Stimulated activated CD4-positive, alpha-beta T cell treated with anti-CD3 and anti-CD28 coated beads, TNF-alpha, amount 100 ng/mL, for 1 hour (primary cell): ENCODE results near the gene EEFSEC.

ENCODE experiments used
- DNase-seq, 3 donors: peaks; one replicate each; pipeline ENCODE4 v3.0.0-alpha.2; 2020; ENCODE audit warnings: low read depth in 3 of 3, low spot score in 1 of 3

EEFSEC gene

GRCh38 chr3:128313071-128313725, 159.9 kb downstream of the EEFSEC start:
- DNase-seq: no peak

DNA sequence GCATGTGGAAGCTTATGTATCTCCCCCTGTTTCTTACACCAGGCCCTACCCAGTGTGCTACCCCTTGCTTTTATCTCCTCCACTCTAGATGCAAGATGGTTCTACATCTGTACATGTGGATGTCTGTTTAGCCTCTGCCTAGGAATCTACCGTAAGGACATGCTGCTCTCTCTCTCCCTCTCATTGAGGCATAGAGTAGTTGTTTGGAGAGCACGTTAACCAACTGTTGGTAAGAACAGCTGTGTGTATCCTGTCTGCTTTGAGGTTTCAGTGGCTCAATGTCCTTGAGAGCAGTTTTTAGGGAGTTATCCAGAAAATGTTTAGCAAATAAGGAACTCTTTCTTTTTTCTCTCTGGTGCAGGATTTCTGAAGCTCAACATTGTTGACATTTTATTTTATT, 160.7 kb downstream of the EEFSEC start:
- no peak for DNase-seq

GRCh38 chr3:128315313-128315712, 162.0 kb downstream of the EEFSEC start:
- no peak for DNase-seq

- DNase-seq: peak; percentile 14 to 44 (median 38)
These were observed 163.2 kb downstream of the EEFSEC start for GRCh38 chr3:128316481-128316891.

DNA sequence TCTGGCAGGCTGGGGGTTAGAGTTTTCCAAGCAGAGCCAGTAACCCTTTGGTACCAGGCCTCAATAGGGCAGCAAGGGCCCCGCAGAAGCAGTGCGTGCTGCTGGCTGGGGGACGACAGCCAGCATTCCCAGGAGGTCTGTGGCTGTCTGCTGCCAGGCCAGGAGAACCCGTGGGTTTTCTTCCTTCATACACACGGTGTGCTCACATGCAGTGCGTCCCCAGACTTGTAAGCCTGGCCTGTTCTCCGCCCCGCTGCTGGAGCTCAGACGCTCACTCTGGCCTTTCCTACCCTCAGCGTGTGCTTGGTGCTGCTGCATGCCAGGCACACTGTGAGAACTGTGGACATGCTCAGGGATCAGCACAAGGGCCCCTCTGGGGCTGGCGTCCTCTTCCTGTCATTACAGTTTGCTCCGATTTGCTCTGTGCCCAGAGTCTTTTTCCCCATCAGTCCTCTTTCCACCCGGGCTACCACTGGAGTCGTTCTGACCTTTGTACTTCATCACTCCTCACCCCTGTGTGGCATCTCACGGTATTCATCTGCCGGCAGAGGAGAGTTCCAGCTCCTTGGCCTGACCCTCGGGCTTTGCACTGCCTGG, 163.9 kb downstream of the EEFSEC start:
- no peak for DNase-seq

DNA sequence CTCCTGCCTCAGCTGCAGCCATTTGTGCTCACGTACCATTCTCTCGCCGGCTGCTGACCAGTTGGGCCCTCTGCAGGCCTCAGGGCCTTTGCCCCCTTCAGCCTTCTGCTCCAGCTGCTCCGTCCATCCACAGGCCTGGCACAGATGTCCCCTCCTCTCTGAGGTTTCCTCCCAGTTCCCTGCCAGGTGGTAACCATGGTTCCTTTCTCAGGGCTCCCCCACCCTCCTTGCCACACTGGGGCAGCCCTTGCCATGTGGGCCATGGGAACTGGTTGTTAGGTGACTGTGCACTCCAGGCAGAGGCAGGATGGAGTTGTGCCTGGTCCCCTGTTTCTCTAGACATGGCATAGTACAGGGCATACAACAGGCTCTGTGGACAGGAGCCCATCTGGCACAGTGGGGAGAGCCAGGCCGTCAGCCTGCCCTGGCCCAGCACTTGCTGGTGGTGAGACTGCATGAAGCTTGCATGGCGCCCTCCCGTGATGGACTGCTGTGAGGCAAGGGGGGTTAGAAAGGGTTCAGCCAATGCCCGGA, 164.5 kb downstream of the EEFSEC start:
- DNase-seq: no peak

GRCh38 chr3:128318275-128318941, 165.1 kb downstream of the EEFSEC start:
- DNase-seq: no peak

GRCh38 chr3:128319107-128319506, 165.8 kb downstream of the EEFSEC start:
- no peak for DNase-seq

GRCh38 chr3:128319741-128320141, 166.5 kb downstream of the EEFSEC start:
- no peak for DNase-seq

DNA sequence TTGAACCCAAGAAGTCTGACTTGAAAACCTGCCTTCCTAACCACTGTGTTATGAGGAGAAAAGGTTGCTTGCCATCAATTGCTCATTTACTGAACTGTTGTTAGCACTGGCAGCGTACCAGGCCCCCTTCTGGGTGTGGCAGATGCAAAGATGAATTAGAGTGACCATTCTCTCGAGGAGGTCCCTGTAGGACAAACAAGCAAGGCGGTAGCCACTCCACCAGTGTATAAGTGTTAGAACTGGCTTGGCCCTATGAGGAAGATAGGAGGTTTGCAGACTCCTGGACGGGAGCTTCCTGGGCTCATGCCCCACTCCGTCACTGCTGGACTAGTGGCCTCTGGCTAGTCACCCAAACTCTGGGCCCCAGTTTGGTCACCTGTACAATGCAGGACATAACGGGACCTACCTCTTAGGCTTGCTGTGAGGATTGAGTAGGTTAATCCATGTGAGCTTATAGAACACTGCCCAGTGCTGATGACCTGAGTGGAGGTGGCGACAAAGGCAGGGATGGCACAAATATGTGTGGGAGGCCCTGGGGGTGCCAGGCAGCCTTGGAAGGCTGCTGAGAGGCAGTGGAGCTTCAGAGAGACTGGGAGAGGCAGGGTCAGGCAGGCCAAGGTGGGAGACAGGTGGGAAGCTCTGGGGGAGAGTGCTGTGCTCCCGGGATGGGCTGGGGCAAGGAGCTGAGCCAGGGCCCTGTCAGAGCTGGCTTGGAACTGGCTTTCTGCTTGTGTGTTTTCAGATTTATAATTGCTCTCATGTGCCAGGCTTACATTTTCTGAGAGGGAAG, 167.5 kb downstream of the EEFSEC start:
- no peak for DNase-seq

GRCh38 chr3:128321418-128321817, 168.1 kb downstream of the EEFSEC start:
- DNase-seq: no peak

DNA sequence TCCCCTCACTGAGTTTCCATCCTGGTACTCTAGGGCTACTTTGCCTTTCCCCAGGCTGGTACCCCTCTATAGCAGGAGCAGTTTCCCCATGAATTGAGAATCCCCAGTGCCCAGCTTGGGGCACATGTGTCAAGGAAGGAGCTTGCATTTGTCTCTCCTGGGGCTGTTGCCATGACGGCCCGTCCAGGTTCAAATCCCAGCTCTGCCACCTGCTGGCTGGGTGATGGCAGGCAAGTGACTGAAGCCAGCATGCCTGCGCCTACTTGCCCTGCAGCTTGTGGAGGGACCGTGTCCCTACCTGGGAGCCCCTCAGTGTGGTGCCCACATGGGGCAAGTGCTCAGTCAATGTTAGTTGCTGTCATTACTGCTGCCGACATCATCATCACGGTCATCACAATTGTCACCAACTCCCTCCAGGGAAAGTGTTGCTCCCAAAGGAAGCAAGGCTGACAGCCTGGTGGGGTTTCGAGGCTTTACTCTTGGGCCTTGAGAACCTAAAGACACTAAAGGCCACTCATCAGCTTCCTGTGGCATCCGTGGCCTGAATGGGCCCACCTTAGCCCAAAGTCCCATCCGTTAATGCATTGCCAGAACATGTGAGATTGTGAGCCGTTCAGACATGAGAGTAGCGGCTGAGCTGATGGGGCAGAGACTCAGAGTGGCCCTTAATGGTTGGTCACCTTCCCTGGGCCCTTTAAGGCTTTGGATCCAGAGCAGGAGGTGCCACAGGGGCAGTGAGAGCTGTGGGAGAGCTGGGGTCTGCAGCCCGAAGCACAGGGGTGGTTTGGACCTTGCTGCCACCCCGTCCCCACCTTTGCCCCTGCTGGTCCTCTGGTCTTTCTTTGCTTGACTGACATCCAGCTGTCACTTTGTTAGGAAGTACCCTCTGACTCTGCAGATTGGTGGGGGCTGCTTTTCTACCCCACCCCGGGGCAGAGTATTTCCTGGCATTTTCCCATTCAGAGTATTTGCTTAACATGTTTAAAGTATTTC, 169.0 kb downstream of the EEFSEC start:
- DNase-seq: peak; percentile 11 to 35 (median 14)

GRCh38 chr3:128323206-128324081, 170.2 kb downstream of the EEFSEC start:
- DNase-seq: no peak

DNA sequence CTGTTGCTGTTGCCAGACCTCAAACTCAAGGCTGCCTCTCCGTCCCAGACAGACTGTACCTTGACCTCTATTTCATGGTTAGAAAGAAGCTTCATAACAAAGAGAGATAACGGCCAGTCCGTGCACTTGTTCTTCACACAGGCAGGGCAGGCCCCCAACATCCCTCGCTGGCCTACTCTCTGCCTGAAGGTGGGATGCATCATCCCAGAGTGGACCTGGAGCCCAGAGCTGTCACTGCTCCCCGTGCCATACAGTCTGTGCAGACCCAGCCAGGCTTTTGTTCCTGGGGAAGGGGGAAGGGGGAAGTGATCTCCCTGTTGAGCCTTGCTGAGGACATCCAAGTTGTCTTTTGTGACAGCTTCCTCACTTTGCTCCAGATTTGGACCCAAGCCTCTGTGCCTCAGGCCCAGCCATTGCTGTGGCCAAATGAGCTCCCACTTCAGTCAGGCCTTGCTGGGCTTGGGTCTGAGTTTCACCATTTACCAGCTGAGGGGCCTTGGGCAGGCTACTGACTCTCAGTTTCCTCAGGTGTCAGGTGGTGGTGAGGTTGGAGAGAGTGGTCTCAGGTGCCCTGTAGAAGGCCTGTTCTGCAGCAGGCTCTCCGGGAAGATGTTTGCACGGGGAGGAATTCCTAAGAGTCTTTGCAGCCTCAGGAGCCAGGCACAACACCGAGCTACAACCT, 171.8 kb downstream of the EEFSEC start:
- no peak for DNase-seq

DNA sequence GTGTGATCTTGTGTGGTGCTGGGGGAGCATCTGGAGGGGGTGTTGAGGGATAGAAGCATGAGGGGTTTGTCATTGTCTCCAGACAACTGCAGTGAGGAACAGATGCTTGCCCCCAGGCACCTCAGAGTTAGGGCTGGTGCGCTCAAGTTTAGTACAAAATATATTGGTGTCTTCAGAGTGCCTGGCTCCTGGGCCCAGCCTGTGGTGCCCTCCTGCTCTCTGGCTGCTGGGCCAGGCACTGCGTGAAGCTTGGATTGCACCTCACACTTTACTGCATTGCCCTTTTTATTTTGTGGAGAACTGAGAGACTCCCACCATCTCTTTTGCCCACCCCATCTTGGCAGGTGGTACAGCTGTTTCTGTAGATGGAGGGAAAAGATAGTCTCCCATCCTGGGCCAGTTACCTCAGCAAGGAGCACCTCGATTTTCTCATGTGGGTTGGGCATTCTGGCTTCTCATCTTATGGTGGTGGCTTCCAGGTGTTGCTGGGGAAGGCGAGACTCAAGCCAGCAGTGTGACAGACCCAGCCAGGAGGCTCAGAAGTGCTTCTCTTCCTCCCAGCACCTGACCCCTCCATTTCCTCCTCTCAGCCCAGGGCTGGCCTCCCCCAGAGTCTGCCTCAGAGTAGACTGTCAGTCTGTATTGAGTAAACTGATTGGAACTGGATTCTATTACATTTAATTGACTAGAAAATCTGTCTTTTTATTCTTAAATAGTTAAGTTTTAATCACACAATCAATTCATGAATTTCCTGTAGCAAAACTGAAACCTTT, 173.0 kb downstream of the EEFSEC start:
- DNase-seq: no peak

DNA sequence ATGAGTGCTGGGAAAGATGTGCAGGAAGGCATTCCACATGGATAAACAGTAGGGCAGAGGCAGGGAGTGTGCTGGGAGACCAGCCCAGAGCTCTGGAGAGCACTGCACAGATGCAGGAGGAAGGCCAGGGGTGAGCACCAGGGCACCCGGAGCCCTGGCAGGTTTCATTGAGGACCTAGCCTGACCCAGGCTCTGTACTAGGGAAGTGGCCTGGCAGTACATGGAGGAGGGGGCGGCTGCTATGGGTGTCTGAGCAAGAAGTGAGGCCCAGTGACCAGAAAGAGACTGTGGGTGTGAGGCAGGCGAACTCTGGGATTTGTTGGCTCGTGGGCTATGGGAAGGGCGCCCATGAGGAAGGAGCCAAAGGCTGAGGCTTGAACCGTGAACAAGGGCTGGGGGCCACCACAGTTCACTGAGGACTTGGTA, 174.3 kb downstream of the EEFSEC start:
- no peak for DNase-seq

- no peak for DNase-seq
These were observed 175.5 kb downstream of the EEFSEC start for GRCh38 chr3:128328546-128329458.
